Liver (tissue), 9 donors: ENCODE measurements around the gene C10orf95. TPM values are rescaled to one million over a fixed set of nuclear protein-coding genes. Genes with fewer than 3 reads are reported as not detected.

Source experiments
- DNase-seq: peaks from one replicate; pipeline ENCODE4 v3.0.0-alpha.2; 2017; ENCODE audit warnings: low spot score
- H3K27ac ChIP-seq, 2 donors: one replicate each; pipeline ENCODE4 v1.7.0; 2013; ENCODE audit warnings: inconsistent platforms in 2 of 2, low read length in 2 of 2, control low read depth in 1 of 2, low read depth in 1 of 2, mild to moderate bottlenecking in 1 of 2
- H3K27me3 ChIP-seq, 4 donors: one replicate each; pipeline versions ENCODE4 v1.6.1 to v1.7.0; 2013; ENCODE audit warnings: low read length in 3 of 4, inconsistent platforms in 1 of 4, mild to moderate bottlenecking in 1 of 4, moderate library complexity in 1 of 4; ENCODE audit not compliant: control insufficient read depth in 4 of 4, insufficient read depth in 4 of 4
- H3K36me3 ChIP-seq, 4 donors: one replicate each; pipeline versions ENCODE4 v1.6.1 to v1.7.0; 2013; ENCODE audit warnings: low read length in 3 of 4, mild to moderate bottlenecking in 3 of 4, low read depth in 1 of 4, moderate library complexity in 1 of 4; ENCODE audit not compliant: control insufficient read depth in 4 of 4, insufficient read depth in 3 of 4
- H3K4me1 ChIP-seq, 4 donors: one replicate each; pipeline versions ENCODE4 v1.6.1 to v1.7.0; 2013; ENCODE audit warnings: low read length in 3 of 4, mild to moderate bottlenecking in 3 of 4, moderate library complexity in 1 of 4; ENCODE audit not compliant: control insufficient read depth in 4 of 4, insufficient read depth in 4 of 4
- H3K4me3 ChIP-seq, 3 donors: one replicate each; pipeline versions ENCODE4 v1.6.1 to v1.7.0; 2013; ENCODE audit warnings: low read length in 3 of 3, control low read depth in 1 of 3, low read depth in 1 of 3, mild to moderate bottlenecking in 1 of 3
- H3K9ac ChIP-seq, 2 donors: one replicate each; pipeline ENCODE4 v1.7.0; 2013; ENCODE audit warnings: low read length in 2 of 2, mild to moderate bottlenecking in 2 of 2, moderate library complexity in 2 of 2, control low read depth in 1 of 2, low read depth in 1 of 2
- H3K9me3 ChIP-seq, 4 donors: one replicate each; pipeline versions ENCODE4 v1.6.1 to v1.7.0; 2013; ENCODE audit warnings: low read length in 3 of 4; ENCODE audit not compliant: control insufficient read depth in 4 of 4
- EGR1 ChIP-seq, 2 donors: IDR thresholded peaks; 2 replicates each; pipeline ENCODE4 v1.6.1; 2016 to 2018; ENCODE audit warnings: antibody characterized with exemption in 2 of 2, low read depth in 2 of 2
- FOXA1 ChIP-seq: IDR thresholded peaks from 2 replicates; pipeline ENCODE4 v1.6.1; 2016; ENCODE audit warnings: antibody characterized with exemption
- HNF4A ChIP-seq, 2 donors: conservative IDR thresholded peaks; 2 replicates each; pipeline ENCODE4 v1.6.1; 2016; ENCODE audit warnings: antibody characterized with exemption in 2 of 2, mild to moderate bottlenecking in 2 of 2
- HNF4G ChIP-seq: IDR thresholded peaks from 2 replicates; pipeline ENCODE4 v1.6.1; 2016; ENCODE audit warnings: antibody characterized with exemption
- JUND ChIP-seq, 2 donors: IDR thresholded peaks; 2 replicates each; pipeline ENCODE4 v1.6.1; 2016; ENCODE audit warnings: antibody characterized with exemption in 2 of 2
- NR2F2 ChIP-seq: IDR thresholded peaks from 2 replicates; pipeline ENCODE4 v1.6.1; 2016; ENCODE audit warnings: antibody characterized with exemption
- RAD21 ChIP-seq, 2 donors: IDR thresholded peaks; 2 replicates each; pipeline ENCODE4 v1.6.1; 2016; ENCODE audit warnings: antibody characterized with exemption in 2 of 2, mild to moderate bottlenecking in 2 of 2
- SP1 ChIP-seq: IDR thresholded peaks from 2 replicates; pipeline ENCODE4 v1.6.1; 2018; ENCODE audit warnings: antibody characterized with exemption, mild to moderate bottlenecking
- TAF1 ChIP-seq: conservative IDR thresholded peaks from 2 replicates; pipeline ENCODE4 v1.6.1; 2016; ENCODE audit warnings: antibody characterized with exemption, mild to moderate bottlenecking
- YY1 ChIP-seq: IDR thresholded peaks from 2 replicates; pipeline ENCODE4 v1.6.1; 2016; ENCODE audit warnings: antibody characterized with exemption, mild to moderate bottlenecking
- WGBS: extraction: QIAGEN DNeasy Blood & Tissue Kit; methylation state at CpG from one replicate; pipeline ENCODE4 v1.1.7; 2013; 5-methylcytosine and 5-hydroxymethylcytosine counted together
- polyA plus RNA-seq, 2 donors: library from polyadenylated mRNA; stranded (reverse) in 1 of 2; unstranded in 1 of 2; fragments of 200-250 nt in 1 of 2; fragments of >200 nt in 1 of 2; fragmentation: Nextera tagmentation in 1 of 2; extraction: Ambion mirVana in 1 of 2; gene quantifications; one replicate each; pipeline versions ENCODE4 v1.2.1 to v1.2.3, GENCODE V29; 2013 to 2015
- total RNA-seq, 2 donors: library from RNA; depleted of rRNA; stranded (reverse); fragments of >200 nt; gene quantifications; one replicate each; pipeline ENCODE4 v1.2.3, GENCODE V29; 2014
- TF ChIP-seq, protein P1 (sequence below): IDR thresholded peaks from 2 replicates; pipeline ENCODE4 v1.6.1; 2016; ENCODE audit warnings: antibody characterized with exemption
- TF ChIP-seq, protein P2 (sequence below): fragments of 150-350 bp; IDR thresholded peaks from 2 replicates; pipeline ENCODE4 v1.5.1; 2017; ENCODE audit warnings: improper control_type of control experiment, low read depth, low read length; ENCODE audit not compliant: missing input control
- TF ChIP-seq, protein P3 (sequence below): IDR thresholded peaks from 2 replicates; pipeline ENCODE4 v1.6.1; 2016; ENCODE audit warnings: antibody characterized with exemption
- TF ChIP-seq, protein P4 (sequence below): IDR thresholded peaks from 2 replicates; pipeline ENCODE4 v1.6.1; 2016; ENCODE audit warnings: antibody characterized with exemption, mild to moderate bottlenecking
- donor health status: healthy.
- donor health status: healthy.
- donor health status: healthy.
- donor health status: healthy.
- donor health status: healthy.

The C10orf95 gene
- total and polyA plus RNA-seq, 4 donors, result 0.09 to 0.24 TPM; not detected in 2

DNA sequence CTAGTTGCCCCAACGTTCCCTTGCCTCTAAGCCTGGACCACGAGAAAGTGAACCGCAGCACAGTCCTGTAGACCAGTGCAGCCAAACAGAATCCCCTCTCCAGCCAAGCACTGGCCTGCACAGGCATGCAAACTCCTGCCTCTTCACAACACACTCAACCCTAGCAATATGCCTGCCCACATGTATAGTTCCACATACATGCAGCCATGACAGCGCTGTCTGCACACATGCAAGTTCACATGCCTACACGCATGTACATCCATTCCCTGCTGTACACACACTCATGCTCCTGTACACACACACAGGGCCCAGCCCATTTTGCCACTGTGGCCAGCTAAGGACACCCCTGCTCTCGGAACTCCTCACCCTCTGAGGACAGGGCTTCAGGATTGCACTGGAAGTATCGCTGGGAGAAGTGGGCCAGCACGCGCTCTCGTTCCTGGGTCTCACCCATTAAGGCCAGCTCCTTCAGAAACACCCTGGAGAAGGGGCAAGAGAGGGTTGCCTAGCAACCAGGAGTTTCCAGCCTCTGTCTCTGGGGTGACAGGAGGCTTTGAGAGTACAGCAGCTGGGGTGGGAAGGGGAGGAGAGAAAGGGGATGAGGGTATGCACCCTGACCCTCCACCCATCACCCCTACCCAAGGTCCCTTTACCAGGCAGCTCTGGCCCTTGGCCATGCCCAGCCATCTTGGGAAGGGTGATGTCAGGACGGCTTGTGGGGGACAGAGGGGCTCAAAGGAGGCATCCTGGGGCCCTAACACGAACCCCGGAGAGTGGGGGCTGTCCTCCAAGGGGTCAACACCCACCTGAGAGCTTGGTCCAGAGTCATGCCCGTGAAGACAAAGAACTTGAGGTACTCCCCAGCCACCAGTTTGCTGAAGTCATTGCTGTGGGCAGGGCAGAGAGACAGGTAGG is 39.7 kb downstream of the C10orf95 start:
- 85% methylated on average over 14 of the region's 14 CpGs for WGBS
- no peak overlapping the region for H3K4me3 ChIP-seq
- peaks cover 0 to 25% (median 6%) of the 10 kb centered on the region in 4 donors for H3K27me3 ChIP-seq
- H3K9me3 ChIP-seq, result no peaks in the 10 kb centered on the region
- H3K9ac ChIP-seq, result no peak overlapping the region
- TF ChIP-seq SP1 (no peak), RAD21 (IDR thresholded peaks at IDR 0.05) (no peak), HNF4A (conservative IDR thresholded peaks at IDR 0.05) (no peak), JUND (IDR thresholded peaks at IDR 0.05) (no peak)
- TF ChIP-seq, protein P1, sequence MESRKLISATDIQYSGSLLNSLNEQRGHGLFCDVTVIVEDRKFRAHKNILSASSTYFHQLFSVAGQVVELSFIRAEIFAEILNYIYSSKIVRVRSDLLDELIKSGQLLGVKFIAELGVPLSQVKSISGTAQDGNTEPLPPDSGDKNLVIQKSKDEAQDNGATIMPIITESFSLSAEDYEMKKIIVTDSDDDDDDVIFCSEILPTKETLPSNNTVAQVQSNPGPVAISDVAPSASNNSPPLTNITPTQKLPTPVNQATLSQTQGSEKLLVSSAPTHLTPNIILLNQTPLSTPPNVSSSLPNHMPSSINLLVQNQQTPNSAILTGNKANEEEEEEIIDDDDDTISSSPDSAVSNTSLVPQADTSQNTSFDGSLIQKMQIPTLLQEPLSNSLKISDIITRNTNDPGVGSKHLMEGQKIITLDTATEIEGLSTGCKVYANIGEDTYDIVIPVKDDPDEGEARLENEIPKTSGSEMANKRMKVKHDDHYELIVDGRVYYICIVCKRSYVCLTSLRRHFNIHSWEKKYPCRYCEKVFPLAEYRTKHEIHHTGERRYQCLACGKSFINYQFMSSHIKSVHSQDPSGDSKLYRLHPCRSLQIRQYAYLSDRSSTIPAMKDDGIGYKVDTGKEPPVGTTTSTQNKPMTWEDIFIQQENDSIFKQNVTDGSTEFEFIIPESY, result no peak
- TF ChIP-seq, protein P2, sequence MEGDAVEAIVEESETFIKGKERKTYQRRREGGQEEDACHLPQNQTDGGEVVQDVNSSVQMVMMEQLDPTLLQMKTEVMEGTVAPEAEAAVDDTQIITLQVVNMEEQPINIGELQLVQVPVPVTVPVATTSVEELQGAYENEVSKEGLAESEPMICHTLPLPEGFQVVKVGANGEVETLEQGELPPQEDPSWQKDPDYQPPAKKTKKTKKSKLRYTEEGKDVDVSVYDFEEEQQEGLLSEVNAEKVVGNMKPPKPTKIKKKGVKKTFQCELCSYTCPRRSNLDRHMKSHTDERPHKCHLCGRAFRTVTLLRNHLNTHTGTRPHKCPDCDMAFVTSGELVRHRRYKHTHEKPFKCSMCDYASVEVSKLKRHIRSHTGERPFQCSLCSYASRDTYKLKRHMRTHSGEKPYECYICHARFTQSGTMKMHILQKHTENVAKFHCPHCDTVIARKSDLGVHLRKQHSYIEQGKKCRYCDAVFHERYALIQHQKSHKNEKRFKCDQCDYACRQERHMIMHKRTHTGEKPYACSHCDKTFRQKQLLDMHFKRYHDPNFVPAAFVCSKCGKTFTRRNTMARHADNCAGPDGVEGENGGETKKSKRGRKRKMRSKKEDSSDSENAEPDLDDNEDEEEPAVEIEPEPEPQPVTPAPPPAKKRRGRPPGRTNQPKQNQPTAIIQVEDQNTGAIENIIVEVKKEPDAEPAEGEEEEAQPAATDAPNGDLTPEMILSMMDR, result no peak
- H3K36me3 ChIP-seq, result no peaks in the 10 kb centered on the region
- DNase-seq, result no peak
- no peak overlapping the region for H3K27ac ChIP-seq
- H3K4me1 ChIP-seq, result peaks cover 2 to 8% (median 5%) of the 10 kb centered on the region in 4 donors

DNA sequence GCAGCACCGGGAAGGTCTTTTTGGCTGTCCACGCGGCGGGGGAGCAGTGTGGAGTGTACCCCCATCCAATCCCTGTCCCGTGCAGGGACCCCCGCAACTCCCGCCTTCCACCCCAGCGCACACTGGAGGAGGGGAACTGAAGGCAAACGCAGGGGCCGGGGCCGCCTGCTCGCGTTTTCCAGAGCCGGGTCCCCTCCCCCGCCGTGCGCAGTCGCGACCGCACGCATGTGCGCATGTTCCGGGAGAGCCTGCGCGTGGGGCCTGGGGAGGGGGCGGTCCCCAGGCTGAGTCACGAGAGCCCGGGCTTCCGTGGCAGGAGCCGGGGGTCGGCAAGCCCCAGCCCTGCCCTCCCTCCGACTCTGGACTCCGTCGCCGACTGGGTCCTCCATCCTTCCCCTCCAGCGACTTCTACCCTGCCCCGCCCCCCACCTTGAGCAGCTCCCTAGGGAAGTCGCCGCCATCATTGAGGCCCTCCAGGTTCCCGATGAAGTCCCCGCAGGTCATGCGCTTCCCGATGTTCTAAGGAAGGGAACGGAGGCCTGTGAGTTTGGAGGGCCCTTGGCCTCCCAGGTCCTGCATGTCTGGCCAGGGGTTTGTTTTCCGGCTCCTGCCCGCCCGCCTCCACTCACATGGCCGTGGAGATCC is 40.8 kb downstream of the C10orf95 start:
- no peak for TF ChIP-seq HNF4A (conservative IDR thresholded peaks at IDR 0.05)
- no peak for TF ChIP-seq YY1
- TF ChIP-seq, protein P3, sequence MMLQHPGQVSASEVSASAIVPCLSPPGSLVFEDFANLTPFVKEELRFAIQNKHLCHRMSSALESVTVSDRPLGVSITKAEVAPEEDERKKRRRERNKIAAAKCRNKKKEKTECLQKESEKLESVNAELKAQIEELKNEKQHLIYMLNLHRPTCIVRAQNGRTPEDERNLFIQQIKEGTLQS, result no peak
- TF ChIP-seq, protein P2, result no peak
- TF ChIP-seq EGR1 (IDR thresholded peaks at IDR 0.05; ENCODE audit: low read depth in 2 of 2), result no peak
- no peak for TF ChIP-seq NR2F2
- TF ChIP-seq, protein P1, result no peak
- TF ChIP-seq JUND (IDR thresholded peaks at IDR 0.05), result no peak
- no peak for TF ChIP-seq RAD21 (IDR thresholded peaks at IDR 0.05)
- TF ChIP-seq FOXA1, result no peak
- TF ChIP-seq HNF4G, result no peak
- TF ChIP-seq TAF1, result no peak
- TF ChIP-seq, protein P4, sequence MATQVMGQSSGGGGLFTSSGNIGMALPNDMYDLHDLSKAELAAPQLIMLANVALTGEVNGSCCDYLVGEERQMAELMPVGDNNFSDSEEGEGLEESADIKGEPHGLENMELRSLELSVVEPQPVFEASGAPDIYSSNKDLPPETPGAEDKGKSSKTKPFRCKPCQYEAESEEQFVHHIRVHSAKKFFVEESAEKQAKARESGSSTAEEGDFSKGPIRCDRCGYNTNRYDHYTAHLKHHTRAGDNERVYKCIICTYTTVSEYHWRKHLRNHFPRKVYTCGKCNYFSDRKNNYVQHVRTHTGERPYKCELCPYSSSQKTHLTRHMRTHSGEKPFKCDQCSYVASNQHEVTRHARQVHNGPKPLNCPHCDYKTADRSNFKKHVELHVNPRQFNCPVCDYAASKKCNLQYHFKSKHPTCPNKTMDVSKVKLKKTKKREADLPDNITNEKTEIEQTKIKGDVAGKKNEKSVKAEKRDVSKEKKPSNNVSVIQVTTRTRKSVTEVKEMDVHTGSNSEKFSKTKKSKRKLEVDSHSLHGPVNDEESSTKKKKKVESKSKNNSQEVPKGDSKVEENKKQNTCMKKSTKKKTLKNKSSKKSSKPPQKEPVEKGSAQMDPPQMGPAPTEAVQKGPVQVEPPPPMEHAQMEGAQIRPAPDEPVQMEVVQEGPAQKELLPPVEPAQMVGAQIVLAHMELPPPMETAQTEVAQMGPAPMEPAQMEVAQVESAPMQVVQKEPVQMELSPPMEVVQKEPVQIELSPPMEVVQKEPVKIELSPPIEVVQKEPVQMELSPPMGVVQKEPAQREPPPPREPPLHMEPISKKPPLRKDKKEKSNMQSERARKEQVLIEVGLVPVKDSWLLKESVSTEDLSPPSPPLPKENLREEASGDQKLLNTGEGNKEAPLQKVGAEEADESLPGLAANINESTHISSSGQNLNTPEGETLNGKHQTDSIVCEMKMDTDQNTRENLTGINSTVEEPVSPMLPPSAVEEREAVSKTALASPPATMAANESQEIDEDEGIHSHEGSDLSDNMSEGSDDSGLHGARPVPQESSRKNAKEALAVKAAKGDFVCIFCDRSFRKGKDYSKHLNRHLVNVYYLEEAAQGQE, result no peak
- Histone ChIP-seq H3K27ac (no peak overlapping the region), H3K4me1 (peaks cover 2 to 8% (median 5%) of the 10 kb centered on the region in 4 donors), H3K27me3 (peaks cover 0 to 25% (median 6%) of the 10 kb centered on the region in 4 donors), H3K36me3 (no peaks in the 10 kb centered on the region), H3K4me3 (no peak overlapping the region), H3K9me3 (no peaks in the 10 kb centered on the region), H3K9ac (no peak overlapping the region)
- DNase-seq, result no peak
- 7% methylated on average over 48 of the region's 48 CpGs for WGBS
